PC-9 (cell line): ENCODE results near the gene PRKG1.

Source experiments
- EZH2 ChIP-seq: fragments of 200-600 bp; sonication (generic); IDR thresholded peaks from 2 replicates; pipeline ENCODE4 v1.8.0; 2017; ENCODE audit warnings: antibody characterized with exemption, low read depth
- TF ChIP-seq, protein P1 (sequence below): fragments of 200-600 bp; sonication (generic); conservative IDR thresholded peaks from 2 replicates; pipeline ENCODE4 v1.6.1; 2017; ENCODE audit warnings: mixed run types, antibody characterized with exemption, mild to moderate bottlenecking, moderate library complexity

GRCh38 chr10:51145375-51145774, 71.1 kb downstream of the PRKG1 start:
- TF ChIP-seq, protein P1, sequence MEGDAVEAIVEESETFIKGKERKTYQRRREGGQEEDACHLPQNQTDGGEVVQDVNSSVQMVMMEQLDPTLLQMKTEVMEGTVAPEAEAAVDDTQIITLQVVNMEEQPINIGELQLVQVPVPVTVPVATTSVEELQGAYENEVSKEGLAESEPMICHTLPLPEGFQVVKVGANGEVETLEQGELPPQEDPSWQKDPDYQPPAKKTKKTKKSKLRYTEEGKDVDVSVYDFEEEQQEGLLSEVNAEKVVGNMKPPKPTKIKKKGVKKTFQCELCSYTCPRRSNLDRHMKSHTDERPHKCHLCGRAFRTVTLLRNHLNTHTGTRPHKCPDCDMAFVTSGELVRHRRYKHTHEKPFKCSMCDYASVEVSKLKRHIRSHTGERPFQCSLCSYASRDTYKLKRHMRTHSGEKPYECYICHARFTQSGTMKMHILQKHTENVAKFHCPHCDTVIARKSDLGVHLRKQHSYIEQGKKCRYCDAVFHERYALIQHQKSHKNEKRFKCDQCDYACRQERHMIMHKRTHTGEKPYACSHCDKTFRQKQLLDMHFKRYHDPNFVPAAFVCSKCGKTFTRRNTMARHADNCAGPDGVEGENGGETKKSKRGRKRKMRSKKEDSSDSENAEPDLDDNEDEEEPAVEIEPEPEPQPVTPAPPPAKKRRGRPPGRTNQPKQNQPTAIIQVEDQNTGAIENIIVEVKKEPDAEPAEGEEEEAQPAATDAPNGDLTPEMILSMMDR = no peak
- TF ChIP-seq EZH2 = no peak
